ENCODE results near the gene SPATA4. TPM values are rescaled to one million over a fixed set of nuclear protein-coding genes. Genes with fewer than 3 reads are reported as not detected.

Gene SPATA4
- total RNA-seq, 2 experiments from 2014 or later = not detected

DNA sequence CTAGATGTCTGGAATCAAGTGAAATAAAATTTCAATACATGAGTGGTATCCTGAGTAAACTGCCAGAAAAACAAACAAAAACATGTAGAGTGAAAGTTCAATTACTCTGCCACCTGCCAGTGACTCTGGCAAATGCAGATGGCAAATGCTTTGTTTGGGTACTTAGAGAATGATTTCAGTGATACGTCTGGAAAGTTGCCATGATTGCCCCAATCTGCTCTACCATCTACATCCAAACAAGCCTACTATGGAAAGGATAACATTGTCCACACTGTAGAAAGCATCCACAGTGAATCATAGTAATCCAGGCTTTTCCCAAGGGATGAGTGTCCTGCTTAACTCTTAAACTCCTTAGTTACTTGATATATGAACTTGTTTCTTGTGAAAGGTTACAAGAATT lies 3.4 kb downstream of the SPATA4 start:
- CTCF ChIA-PET = no interaction called here
- POLR2A ChIA-PET = no interaction called here

DNA sequence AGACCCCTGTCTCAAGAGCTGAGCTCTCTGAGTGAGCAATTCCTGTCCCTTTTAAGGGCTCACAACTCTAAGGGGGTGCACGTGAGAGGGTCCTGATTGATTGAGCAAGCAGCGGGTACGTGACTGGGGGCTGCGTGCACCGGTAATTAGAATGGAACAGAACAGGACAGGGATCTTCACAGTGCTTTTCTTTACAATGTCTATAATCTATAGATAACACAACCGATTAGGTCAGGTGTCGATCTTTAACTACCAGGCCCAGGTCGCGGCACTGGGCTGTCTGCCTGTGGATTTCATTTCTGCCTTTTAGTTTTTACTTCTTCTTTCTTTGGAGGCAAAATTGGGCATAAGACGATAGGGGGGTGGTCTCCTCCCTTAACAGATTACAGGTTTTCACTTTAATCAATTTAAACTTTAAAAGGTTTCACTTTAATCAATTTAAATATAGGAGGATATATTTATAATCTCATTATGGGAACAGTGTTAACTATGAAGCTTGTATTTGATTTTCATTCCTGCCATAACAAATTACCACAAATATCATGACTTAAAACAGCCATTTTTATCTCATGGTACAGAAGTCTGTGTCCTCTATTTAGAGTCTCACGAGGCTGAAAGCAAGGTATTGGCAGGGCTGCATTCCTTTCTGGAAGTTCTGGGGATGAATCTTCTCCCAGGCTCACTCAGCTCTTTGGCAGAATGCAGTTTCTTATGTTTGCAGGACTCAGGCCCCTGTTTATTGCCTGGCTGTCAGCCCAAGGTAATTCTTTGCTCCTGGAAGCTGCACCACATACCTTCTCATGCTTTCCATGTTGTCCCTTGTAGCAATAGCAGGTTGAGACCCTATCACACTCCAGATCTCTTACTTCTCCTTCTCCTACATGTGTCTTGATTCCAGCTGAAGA lies 5.2 kb downstream of the SPATA4 start:
- CTCF ChIA-PET = no interaction called here

DNA sequence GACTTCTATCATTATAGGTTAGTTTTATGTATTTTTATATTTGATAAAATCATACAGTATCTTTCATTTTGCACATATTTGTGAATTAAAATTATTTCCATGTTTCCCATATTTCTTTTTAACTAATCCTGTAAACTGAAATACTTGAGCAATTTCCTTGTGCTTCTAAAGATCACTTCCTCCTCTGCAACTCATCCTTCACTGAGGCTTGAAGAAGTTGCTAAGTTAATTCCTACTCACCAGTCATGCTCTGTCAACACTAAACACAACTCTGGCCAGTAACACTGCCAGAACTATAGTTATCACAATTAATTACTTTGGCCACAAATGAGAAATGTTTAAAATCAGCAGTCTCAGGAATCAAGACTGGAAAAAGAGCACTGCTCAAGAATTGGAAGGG lies 6.7 kb downstream of the SPATA4 start:
- CTCF ChIA-PET = no interaction called here
- POLR2A ChIA-PET = no interaction called here

More for the DNA sequence above, 5.2 kb downstream of the SPATA4 start:
- POLR2A ChIA-PET = no interaction called here

DNA sequence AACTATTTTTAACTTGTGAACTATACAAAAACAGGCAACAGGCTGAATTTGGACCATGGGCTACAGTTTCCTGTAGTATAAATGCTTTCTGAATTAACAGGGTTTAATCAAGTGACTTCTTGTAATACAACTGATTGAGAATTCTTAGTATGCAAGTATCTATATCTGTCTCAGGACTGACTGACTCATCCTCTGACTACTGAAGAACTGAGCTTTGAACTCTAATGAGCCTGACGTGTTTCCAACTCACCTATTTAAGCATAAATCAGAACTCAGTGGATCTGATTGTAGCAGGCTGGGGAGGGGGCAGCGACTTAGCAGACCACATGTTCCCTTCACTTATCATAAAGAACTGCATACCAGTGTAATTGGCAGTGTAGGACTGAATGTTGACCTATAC lies 7.8 kb downstream of the SPATA4 start:
- ChIA-PET CTCF (no interaction called here), POLR2A (no interaction called here)

DNA sequence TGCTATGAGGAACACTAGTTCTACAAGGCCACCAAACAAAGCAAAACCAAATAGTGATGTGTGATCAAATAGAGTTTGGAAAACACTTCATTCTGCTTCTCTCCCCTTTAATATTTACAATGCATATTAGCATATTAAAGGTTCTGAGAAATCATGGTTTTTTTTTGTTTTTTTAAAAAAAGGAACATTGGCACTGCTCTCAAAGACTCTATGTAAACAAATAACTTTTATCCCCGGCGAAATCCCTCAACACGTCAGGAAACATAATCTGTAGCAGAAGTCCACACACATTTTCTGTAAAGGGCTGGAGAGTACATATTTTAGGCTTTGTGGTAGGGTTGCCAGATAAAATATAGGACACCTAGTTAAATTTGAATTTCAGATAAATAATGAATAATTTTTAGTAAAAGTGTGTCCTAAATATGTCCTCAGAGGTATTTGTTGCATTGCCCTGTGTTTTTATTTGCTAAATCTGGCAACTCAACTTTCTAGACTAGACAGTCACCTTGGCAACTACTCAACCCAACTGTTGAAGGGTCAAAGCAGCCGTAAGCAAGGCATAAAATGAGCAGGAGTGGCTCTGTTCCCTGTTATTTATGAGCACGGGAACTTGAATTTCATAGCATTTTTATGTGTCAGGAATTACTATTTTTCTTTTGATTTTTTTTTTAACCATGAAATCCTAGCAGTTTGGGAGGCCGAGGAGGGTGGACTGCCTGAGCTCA lies 8.6 kb downstream of the SPATA4 start:
- CTCF ChIA-PET = no interaction called here
- POLR2A ChIA-PET = no interaction called here

DNA sequence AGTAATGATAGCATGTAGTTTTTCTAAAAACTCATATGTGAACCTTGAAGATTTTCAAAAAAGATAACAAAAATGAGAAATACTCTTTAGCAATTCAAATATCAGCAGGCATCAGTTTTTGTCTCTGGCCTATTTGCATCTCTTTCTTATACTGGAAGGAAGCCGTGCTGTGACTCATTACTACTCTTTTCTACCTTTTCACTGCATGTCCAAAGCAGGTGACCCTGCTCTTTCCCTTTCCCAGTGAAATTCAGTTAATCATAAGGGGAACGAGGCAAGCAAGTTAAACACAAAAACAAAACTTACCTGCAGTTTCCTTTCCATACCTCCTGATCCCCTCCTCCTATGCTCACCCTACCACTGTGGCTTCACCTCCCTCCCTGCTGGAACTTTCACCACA lies 9.3 kb downstream of the SPATA4 start:
- ChIA-PET CTCF (no interaction called here), POLR2A (no interaction called here)

DNA sequence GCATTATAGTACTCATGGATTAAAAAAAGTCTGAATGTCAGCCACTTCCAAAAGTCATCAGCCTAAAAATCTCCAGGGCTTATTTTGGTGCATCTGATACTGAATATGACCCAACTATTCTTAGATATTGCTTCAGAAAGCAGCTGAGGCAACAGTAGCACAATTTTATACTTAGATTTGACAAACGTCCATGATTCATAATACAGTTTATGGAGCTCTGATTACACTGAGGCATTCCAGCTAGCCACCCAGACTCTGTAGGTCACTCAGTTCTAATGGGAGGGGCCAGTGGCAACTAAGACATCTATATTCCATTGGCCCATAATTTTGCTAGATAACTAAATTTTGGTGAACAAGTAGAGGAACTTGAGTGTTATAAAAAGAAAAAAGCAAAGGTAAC lies 10.3 kb downstream of the SPATA4 start:
- ChIA-PET CTCF (no interaction called here), POLR2A (no interaction called here)

DNA sequence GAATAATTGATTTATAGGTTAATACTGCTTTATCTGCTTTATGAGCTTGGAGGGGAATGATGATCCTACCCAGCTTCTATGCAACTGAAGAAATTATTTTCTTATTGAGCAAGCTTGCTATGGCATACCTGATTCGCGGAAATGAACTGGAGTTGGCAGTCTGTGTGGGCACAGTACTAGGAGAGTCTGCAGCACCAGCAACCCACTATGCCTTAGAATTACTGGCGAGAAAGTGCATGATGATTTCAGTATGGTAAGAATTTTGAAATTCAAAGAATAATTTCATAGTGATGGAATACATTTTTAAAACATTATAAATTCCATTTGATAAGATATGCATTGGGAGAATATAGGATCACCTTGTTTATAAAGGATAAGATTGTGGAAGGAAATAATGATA lies 32.3 kb downstream of the SPATA4 start:
- ChIA-PET POLR2A (no interaction called here), CTCF (no interaction called here)

DNA sequence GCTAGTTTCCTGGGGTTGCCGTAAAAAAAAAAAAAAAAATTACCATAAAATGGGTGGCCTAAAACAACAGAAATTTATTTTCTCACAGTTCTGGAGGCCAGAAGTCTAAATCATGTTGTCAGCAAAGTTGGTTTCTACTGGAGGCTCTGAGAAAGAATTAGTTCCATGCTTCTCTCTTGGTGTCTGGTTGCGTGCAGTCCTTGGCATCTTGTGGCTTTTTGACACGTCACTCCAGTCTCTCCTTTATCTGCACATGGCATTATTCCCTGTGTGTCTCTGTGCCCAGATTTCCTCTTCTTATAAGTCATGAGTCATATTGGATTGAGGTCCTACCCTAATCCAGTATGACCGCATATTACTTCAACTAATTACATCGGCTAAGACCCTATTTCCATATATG lies 38.7 kb downstream of the SPATA4 start:
- ChIA-PET CTCF (no interaction called here), POLR2A (no interaction called here)

DNA sequence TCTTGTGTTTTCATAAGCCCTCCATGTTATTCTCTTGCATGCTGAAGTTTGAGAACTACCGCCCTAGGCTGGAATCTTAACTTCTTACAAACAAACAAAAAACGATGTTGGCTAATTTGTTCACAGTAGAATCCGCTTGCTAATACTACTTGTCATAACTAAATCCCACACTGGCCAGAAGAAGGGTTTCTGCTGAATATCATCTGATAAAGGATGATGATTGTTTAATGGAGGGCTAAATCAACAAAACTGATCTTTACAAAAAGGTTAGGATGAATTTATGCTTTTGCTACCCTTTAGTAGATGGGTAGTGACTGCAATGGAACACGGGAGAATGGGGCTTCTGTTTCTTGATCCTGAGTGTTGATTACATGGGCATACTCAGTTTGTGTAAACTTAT lies 42.3 kb downstream of the SPATA4 start:
- ChIA-PET POLR2A (no interaction called here), CTCF (no interaction called here)

DNA sequence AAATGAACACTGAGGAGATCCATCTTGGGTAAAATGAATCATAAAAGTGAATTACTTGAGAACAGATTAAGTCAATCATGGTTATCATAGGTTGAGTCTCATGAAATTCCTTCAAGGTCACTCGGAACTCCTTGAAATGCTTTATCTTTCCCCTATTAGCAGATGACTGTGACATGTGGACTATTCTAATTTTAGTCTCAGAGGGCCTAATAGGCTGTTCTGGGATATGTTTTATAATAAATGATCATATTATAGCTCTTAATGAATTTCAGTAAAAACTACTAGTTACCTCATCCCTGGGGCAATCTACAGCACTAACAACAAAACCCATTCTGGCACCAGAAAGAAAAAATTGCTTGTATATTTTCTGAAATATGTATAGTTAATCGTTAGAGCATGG lies 44.7 kb downstream of the SPATA4 start:
- ChIA-PET POLR2A (interaction anchor here (0.6 kb wide), 1 partner anchor 171 kb away, joined by 8 read pairs; no protein-coding TSS in a partner anchor), CTCF (interaction anchor here (0.8 to 1.2 kb wide), 2 partner anchors 143 to 190 kb away, joined by 3 read pairs; no protein-coding TSS in a partner anchor)

DNA sequence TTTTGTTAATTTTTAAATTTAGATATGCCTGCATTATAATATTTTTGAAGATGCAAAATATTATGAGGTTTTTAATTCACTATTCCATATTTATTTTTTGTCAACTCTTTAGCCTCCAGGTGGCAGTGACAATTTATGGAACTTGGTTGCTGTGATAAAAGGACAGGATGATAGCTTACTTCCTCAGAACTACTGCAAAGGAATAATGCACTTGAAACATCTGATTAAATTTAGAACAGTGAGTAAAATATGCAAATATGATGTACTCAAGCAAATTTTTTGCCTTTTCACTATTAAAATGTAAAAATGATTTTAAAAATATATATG lies 45.1 kb downstream of the SPATA4 start:
- CTCF ChIA-PET = interaction anchor here (0.8 to 1.2 kb wide), 2 partner anchors 143 to 191 kb away, joined by 3 read pairs; no protein-coding TSS in a partner anchor
- POLR2A ChIA-PET = no interaction called here

DNA sequence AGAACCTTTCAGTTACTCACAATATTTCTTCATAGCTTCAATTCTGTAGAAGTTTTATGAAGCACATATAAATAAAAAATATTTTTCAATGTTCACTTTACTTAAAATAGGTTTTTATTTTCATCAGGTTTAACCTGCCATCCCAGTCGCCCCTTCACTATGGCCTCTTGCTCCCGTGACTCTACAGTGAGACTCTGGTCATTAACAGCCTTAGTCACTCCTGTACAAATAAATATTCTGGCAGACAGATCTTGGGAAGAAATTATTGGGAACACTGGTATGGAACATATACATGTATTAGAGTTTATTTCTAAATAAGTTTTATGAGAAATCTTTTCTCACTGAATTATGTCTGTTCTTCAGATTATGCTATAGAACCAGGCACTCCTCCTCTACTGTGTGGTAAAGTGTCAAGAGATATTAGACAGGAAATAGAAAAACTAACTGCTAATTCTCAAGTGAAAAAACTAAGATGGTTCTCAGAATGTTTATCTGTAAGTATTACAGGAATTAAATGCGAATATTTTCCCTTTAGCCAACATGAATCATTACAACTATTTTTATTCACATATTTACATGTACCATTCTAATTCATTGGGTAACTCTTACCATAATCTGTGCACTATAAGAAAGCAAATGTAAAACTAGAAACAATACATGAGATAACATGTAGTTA lies 45.6 kb downstream of the SPATA4 start:
- POLR2A ChIA-PET = no interaction called here
- CTCF ChIA-PET = interaction anchor here (1.2 kb wide), 1 partner anchor 191 kb away, joined by 3 read pairs; no protein-coding TSS in a partner anchor

DNA sequence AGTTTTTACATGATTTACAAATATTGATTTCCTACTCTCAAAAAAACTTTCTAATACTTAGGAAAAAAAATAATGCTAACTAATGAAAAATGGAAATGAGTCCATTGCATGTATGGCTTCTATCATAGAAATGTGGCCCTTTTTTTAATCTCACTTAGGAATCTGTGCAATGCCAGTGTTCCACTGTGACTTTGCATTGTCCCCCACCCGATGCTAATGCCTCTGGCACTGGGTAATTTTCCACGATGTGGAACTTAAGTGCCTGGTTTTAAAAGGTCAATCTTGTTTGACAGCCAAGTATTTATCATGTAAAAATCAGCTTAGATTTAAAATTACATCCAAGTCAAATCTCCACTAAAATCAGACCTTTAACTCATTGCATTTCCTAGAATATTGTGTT lies 53.1 kb downstream of the SPATA4 start:
- ChIA-PET POLR2A (no interaction called here), CTCF (no interaction called here)

DNA sequence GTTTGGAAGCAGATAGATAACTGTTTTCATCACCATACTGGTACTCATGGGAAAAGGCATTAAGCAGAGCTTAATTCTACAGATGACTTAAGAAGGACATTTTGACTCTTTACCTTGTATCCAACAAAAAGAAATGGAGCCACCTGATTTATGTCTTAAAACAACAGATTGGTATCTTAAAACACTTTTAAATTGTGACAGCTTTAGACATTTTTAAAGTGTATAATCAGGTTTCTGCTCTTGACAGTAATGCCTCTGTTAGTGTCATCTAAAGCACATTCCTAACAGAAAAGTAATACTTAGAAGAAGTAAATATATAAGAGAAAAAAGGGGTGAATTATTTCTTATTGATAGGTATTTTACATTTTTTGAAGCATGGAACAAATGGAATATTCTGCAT lies 55.9 kb downstream of the SPATA4 start:
- POLR2A ChIA-PET = no interaction called here

DNA sequence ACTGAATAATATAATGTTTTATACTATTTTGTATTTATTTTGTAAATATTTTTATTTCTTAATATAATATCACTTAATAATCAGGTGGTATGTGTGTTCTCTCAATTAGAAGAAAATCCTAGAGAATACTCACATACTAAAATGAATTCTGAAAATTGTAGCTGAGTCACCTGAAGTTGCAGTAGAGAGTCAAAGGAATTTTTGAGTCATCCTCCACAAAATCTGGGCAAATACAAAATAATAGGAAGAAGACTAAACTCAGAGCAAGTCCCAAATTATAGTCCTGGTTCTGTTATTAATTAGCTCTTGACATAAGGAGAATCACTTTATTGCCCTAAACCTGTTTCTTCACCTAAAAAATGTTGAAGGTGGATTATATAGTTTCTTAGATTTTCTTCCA lies 57.8 kb downstream of the SPATA4 start:
- POLR2A ChIA-PET = no interaction called here
- CTCF ChIA-PET = no interaction called here

More for the DNA sequence above, 55.9 kb downstream of the SPATA4 start:
- CTCF ChIA-PET = no interaction called here

DNA sequence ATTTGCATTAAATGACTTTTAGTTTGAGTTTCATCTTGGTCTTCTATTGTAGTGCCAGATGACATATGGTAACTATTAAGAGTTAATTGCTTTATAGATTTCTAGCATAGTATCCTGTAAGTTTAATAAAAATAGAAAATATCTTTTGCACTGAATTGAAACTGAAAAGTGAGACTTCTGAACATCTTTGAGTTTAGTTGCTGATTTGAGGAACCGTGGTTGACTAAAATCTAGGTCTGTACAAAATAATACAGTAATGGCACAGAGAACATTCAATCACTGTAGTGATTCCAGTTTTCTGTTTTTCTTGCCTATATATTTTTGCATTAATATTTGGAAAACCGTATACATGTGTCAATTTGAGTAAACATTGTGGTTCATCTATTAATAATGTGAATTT lies 60.7 kb downstream of the SPATA4 start:
- POLR2A ChIA-PET = no interaction called here

More for the DNA sequence above, 60.7 kb downstream of the SPATA4 start:
- CTCF ChIA-PET = no interaction called here
